C4-2B (cell line): ENCODE measurements around the gene GTF2A1.
A peak's percentile ranks its signal among the peaks of the same experiment; 100 is the strongest.

Experiments used
- H3K27ac ChIP-seq: fragments of 450-650 bp; 2 replicates; pipeline ENCODE4 v1.5.1; 2017
- ZFX ChIP-seq: fragments of 450-650 bp; IDR thresholded peaks from 2 replicates; pipeline ENCODE4 v1.6.1; 2017
- TF ChIP-seq, protein P1 (sequence below): fragments of 450-650 bp; conservative IDR thresholded peaks from 2 replicates; pipeline ENCODE4 v1.5.1; 2017; ENCODE audit warnings: mild to moderate bottlenecking

Gene GTF2A1

DNA sequence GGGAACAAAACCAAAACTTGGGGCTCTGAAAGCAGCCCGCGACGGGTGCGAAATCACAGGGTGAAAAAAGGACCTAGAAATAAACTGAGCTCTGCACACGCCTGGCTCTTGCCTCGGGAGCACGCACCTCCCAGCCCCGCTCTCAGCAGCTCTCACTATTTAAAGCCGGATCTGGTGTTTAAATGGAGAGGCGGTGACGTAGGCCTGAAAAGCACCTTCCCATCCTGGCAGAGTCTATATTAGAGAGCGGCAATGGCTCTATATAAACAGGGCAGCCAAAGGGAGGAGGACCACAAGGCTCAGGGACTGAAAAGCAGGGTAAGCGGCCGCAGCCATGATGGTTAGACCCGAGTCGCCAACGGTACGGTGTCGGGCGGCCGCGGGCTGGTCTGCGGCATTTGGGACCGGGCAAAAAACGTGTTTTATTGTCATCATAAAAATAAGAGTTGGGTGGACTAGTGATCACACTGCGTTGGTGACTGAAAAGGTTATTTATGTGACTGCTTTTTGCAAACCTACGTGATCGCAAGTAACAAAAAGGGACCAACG lies 1.5 kb downstream of the GTF2A1 start:
- peak overlapping the region; percentile 90 for H3K27ac ChIP-seq
- TF ChIP-seq, protein P1, sequence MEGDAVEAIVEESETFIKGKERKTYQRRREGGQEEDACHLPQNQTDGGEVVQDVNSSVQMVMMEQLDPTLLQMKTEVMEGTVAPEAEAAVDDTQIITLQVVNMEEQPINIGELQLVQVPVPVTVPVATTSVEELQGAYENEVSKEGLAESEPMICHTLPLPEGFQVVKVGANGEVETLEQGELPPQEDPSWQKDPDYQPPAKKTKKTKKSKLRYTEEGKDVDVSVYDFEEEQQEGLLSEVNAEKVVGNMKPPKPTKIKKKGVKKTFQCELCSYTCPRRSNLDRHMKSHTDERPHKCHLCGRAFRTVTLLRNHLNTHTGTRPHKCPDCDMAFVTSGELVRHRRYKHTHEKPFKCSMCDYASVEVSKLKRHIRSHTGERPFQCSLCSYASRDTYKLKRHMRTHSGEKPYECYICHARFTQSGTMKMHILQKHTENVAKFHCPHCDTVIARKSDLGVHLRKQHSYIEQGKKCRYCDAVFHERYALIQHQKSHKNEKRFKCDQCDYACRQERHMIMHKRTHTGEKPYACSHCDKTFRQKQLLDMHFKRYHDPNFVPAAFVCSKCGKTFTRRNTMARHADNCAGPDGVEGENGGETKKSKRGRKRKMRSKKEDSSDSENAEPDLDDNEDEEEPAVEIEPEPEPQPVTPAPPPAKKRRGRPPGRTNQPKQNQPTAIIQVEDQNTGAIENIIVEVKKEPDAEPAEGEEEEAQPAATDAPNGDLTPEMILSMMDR = no peak
- TF ChIP-seq ZFX = no peak

DNA sequence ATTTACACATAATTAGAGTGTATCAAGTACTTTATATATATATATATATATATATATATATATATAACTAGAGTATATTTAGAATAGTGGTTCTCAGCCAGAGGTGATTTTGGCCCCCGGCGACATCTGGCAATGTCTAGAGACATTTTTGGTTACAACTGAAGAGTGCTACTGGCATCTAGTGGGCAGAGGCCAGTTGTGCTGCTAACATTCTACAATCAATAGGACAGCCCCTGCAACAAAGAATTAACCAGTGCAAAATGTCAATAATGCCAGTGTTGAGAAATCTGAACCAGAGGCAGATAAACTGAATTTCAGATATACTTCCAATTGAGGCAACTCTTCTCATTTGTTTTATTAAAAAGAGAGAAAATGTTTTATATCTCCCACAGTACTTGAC lies 8.9 kb downstream of the GTF2A1 start:
- no peak overlapping the region for H3K27ac ChIP-seq
- TF ChIP-seq ZFX = no peak
- TF ChIP-seq, protein P1 = 0 out of 2 replicates have a peak, but pooled peaks have one; percentile 12

DNA sequence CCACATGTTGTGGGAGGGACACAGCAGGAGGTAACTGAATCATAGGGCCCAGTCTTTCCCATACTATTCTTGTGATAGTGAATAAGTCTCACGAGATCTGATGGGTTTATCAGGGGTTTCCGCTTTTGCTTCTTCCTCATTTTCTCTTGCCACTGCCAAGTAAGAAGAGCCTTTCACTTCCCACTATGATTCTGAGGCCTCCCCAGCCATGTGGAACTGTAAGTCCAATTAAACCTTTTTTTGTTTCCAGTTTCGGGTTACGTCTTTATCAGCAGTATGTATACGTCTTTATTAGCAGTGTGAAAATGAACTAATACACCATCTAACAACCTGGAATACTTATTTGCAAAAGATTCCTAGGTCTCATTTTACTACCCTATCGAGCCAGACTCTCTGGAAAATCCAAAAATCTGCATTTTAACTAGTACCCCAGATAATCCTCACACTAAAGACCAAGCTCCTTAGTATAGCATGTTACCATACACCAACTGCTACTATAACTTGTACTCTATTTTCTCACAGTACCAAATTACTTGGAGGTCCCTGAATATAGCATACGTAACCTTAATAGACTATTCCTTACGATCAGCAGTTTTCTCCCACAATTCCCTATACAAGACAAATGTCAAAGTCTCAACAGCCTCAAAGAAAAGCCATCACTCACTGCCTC lies 11.5 kb downstream of the GTF2A1 start:
- TF ChIP-seq, protein P1 = no peak
- TF ChIP-seq ZFX = no peak
- no peak overlapping the region for H3K27ac ChIP-seq

DNA sequence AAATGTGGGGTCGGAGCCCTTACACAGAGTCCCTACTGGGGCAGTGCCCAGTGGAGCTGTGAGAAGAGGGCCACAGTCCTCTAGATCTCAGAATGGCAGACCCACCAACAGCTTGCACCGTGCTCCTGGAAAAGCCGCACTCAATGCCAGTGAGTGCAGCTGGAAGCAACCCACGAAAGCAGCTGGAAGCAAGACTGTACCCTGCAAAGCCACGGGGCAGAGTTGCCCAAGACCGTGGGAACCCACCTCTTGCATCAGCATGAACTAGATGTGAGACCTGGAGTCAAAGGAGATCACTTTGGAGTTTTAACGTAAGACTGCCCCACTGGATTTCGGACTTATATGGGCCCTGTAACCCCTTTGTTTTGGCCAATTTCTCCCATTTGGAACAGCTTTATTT lies 12.3 kb downstream of the GTF2A1 start:
- TF ChIP-seq, protein P1 = no peak
- no peak for TF ChIP-seq ZFX

DNA sequence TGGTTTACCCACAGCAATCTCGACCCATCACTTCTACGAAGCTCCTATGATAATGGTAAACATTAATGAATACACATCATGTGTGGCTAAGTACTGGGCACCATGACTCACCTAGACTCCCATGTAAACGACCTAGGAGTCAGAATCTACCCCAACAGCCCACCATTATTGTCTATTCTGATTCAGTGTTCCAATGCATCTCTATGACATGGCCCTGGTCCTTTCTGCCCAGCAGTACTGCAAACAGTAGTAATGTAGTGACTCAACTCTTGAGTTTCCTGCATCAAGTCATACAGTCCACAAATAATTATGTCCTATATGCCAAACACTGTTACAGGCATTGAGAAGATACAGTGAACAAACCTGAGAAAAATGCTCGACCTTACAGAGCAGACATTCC lies 14.6 kb downstream of the GTF2A1 start:
- no peak overlapping the region for H3K27ac ChIP-seq
- no peak for TF ChIP-seq ZFX
- TF ChIP-seq, protein P1 = no peak

More for the DNA sequence above, 12.3 kb downstream of the GTF2A1 start:
- no peak overlapping the region for H3K27ac ChIP-seq

DNA sequence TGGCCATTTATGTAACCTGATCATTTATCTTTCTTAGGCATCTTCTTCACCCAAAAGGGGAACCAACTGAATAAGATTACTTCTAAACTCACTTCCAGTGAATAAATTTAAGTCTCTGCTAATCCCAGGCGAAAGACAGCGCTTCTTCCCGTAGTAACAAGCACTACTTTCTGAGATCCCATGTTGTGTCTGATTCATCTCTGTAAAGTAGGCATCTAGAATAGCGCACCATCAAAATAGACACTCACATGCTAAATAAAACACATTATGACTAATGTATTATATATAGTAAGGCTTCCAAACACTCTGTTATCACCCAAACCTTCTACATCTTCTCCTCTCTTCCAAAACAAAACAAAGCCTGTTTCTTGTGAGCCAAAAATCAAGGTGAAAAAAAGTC lies 15.1 kb downstream of the GTF2A1 start:
- TF ChIP-seq, protein P1 = no peak
- TF ChIP-seq ZFX = no peak

DNA sequence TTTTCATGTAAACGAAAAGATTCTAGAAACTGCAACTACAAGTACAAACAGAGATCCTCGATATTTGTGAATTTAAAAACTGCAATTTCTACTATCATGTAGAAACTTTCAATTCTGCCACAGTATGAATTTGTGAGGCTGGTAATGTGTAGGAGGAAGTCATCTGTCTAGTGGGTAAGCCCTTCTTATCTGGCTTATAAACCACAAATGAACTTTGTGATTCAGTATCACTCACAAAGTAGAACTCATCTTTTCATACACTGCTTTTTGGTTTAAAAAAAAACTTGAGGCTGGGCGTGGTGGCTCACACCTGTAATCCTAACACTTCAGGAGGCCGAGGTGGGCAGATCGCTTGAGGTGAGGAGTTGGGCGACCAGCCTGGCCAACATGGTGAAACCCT lies 20.7 kb downstream of the GTF2A1 start:
- no peak overlapping the region for H3K27ac ChIP-seq
- TF ChIP-seq ZFX = no peak
- TF ChIP-seq, protein P1 = no peak

More for the DNA sequence above, 15.1 kb downstream of the GTF2A1 start:
- no peak overlapping the region for H3K27ac ChIP-seq
